Esophagus muscularis mucosa (tissue), 4 donors: ENCODE measurements around the gene BBS2. TPM values are rescaled to one million over a fixed set of nuclear protein-coding genes. Genes with fewer than 3 reads are reported as not detected.

Source experiments
- DNase-seq: peaks from one replicate; pipeline ENCODE4 v3.0.0-alpha.2; 2017; ENCODE audit errors: extremely low spot score
- H3K27ac ChIP-seq, 4 donors: fragments of 200-600 bp; sonication (generic); replicated peaks in 1 of 4; 1 replicate in 3 of 4; 2 replicates in 1 of 4; pipeline ENCODE4 v1.5.1; 2016 to 2019; ENCODE audit warnings: mild to moderate bottlenecking in 1 of 4
- H3K27me3 ChIP-seq, 4 donors: fragments of 200-600 bp; sonication (generic); one replicate each; pipeline versions ENCODE4 v1.5.1 to v1.6.0; 2016 to 2019
- H3K36me3 ChIP-seq, 4 donors: fragments of 200-600 bp; sonication (generic); one replicate each; pipeline ENCODE4 v1.5.1; 2016 to 2019
- H3K4me1 ChIP-seq, 4 donors: fragments of 200-600 bp; sonication (generic); one replicate each; pipeline ENCODE4 v1.5.1; 2016 to 2019
- H3K4me3 ChIP-seq, 4 donors: fragments of 200-600 bp; sonication (generic); 1 replicate in 2 of 4; 2 replicates in 2 of 4; pipeline ENCODE4 v1.5.1; 2016 to 2019; ENCODE audit warnings: mild to moderate bottlenecking in 4 of 4, moderate library complexity in 1 of 4
- H3K9me3 ChIP-seq, 4 donors: fragments of 200-600 bp; sonication (generic); 1 replicate in 3 of 4; 2 replicates in 1 of 4; pipeline ENCODE4 v1.5.1; 2016 to 2019
- CTCF ChIP-seq, 3 experiments: fragments of 200-600 bp in 2 of 3; fragments of 450-650 bp in 1 of 3; sonication (generic) in 2 of 3; IDR thresholded peaks; one replicate each; pipeline ENCODE4 v1.5.1; 2017 to 2019; ENCODE audit warnings: antibody characterized with exemption in 3 of 3, mild to moderate bottlenecking in 2 of 3, moderate library complexity in 1 of 3
- EP300 ChIP-seq: sonication (generic); formaldehyde crosslinking; IDR thresholded peaks from one replicate; pipeline ENCODE4 v1.6.1; 2017; ENCODE audit warnings: antibody characterized with exemption
- POLR2A ChIP-seq: fragments of 450-650 bp; IDR thresholded peaks from one replicate; pipeline ENCODE4 v1.6.1; 2017; ENCODE audit warnings: antibody characterized with exemption, moderate library complexity, mild to moderate bottlenecking, low read depth
- POLR2AphosphoS5 ChIP-seq, 2 donors: sonication (generic); formaldehyde crosslinking; IDR thresholded peaks; one replicate each; pipeline ENCODE4 v1.6.1; 2017; ENCODE audit warnings: antibody characterized with exemption in 2 of 2
- WGBS: methylation state at CpG from one replicate; pipeline ENCODE4 v1.1.5; 2018; 5-methylcytosine and 5-hydroxymethylcytosine counted together
- intact Hi-C: fragments of 100-400 bp; cut with DNase I; formaldehyde crosslinking; loops from one replicate; pipeline ENCODE4 v1.15.1; 2023
- total RNA-seq, 4 donors: library from RNA; depleted of rRNA; stranded (reverse); fragments of >200 nt; gene quantifications; one replicate each; pipeline versions ENCODE4 v1.1.0 to v1.2.1, GENCODE V29; 2016

BBS2 gene
- total RNA-seq, 4 donors from 2014 or later = 33.2 to 47.8 (median 39.0) TPM

- intact Hi-C loops = no loop called here
- Histone ChIP-seq H3K4me1 (no peaks in the 10 kb centered on the region), H3K36me3 (peaks cover 34 to 71% (median 58%) of the 10 kb centered on the region in 4 donors), H3K9me3 (no peaks in the 10 kb centered on the region), H3K27ac (no peak overlapping the region), H3K27me3 (no peaks in the 10 kb centered on the region), H3K4me3 (no peak overlapping the region)
- DNase-seq = no peak
- no peak for TF ChIP-seq POLR2AphosphoS5 (IDR thresholded peaks at IDR 0.05)
- no peak for TF ChIP-seq EP300
- TF ChIP-seq POLR2A = no peak
- TF ChIP-seq CTCF (IDR thresholded peaks at IDR 0.05) = no peak
Measured at GRCh38 chr16:56483394-56483793, 36.4 kb downstream of the BBS2 start.

- H3K27ac ChIP-seq = no peak overlapping the region
- no peaks in the 10 kb centered on the region for H3K27me3 ChIP-seq
- H3K4me1 ChIP-seq = no peaks in the 10 kb centered on the region
- WGBS = 92% methylated on average over 5 of the region's 5 CpGs
- H3K36me3 ChIP-seq = peaks cover 40 to 77% (median 63%) of the 10 kb centered on the region in 4 donors
- no peak overlapping the region for H3K4me3 ChIP-seq
- TF ChIP-seq POLR2A = no peak
- no peak for TF ChIP-seq POLR2AphosphoS5 (IDR thresholded peaks at IDR 0.05)
- TF ChIP-seq CTCF (IDR thresholded peaks at IDR 0.05) = no peak
- TF ChIP-seq EP300 = no peak
- intact Hi-C loops = no loop called here
- H3K9me3 ChIP-seq = no peaks in the 10 kb centered on the region
- no peak for DNase-seq
Measured at GRCh38 chr16:56482683-56483236, 37.1 kb downstream of the BBS2 start.

GRCh38 chr16:56481468-56482122 lies 38.2 kb downstream of the BBS2 start:
- H3K27me3 ChIP-seq = no peaks in the 10 kb centered on the region
- no peak for DNase-seq
- no peaks in the 10 kb centered on the region for H3K9me3 ChIP-seq
- peaks cover 40 to 89% (median 74%) of the 10 kb centered on the region in 4 donors for H3K36me3 ChIP-seq
- H3K27ac ChIP-seq = no peak overlapping the region
- no peak for TF ChIP-seq POLR2AphosphoS5 (IDR thresholded peaks at IDR 0.05)
- no peak for TF ChIP-seq CTCF (IDR thresholded peaks at IDR 0.05)
- no peak for TF ChIP-seq POLR2A
- no peak for TF ChIP-seq EP300
- 88% methylated on average over 2 of the region's 2 CpGs for WGBS
- H3K4me3 ChIP-seq = no peak overlapping the region
- H3K4me1 ChIP-seq = no peaks in the 10 kb centered on the region
- intact Hi-C loops = no loop called here

- H3K4me3 ChIP-seq = no peak overlapping the region
- H3K27me3 ChIP-seq = no peaks in the 10 kb centered on the region
- H3K4me1 ChIP-seq = no peaks in the 10 kb centered on the region
- no peaks in the 10 kb centered on the region for H3K9me3 ChIP-seq
- peaks cover 47 to 96% (median 81%) of the 10 kb centered on the region in 4 donors for H3K36me3 ChIP-seq
- no peak for DNase-seq
- WGBS = 88% methylated on average over 7 of the region's 7 CpGs
- H3K27ac ChIP-seq = no peak overlapping the region
- intact Hi-C loops = no loop called here
- no peak for TF ChIP-seq CTCF (IDR thresholded peaks at IDR 0.05)
- TF ChIP-seq POLR2A = no peak
- TF ChIP-seq EP300 = no peak
- no peak for TF ChIP-seq POLR2AphosphoS5 (IDR thresholded peaks at IDR 0.05)
Measured at GRCh38 chr16:56480776-56481467, 38.9 kb downstream of the BBS2 start.
